ENCODE results near the gene IQGAP3. TPM values are rescaled to one million over a fixed set of nuclear protein-coding genes. Genes with fewer than 3 reads are reported as not detected.

IQGAP3 gene
- total RNA-seq, 6 donors from 2014 or later: under 0.01 to 16.0 (median 2.2) TPM

DNA sequence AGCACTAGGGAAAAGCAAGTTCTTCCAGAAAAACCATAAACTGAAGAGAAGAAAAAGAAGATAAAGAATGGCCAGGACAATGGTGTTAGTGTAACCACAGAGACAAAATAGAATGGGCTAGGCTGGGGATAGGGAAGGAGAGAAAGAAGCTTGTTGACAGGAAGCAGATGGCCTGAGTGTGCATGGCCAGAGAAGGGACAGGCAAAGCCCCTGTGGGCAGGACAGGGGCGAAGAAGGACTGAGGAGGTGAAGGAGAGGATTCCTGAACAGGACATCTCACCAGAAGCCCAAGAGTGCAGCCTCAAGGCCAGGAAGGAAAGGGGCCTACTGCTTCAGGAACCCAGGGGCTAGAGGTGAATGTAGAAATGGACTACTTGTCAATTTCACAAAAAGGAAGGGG is 29.3 kb downstream of the IQGAP3 start:
- WGBS, 2 donors: 76 to 79% methylated on average over 1 of the region's 1 CpG
- DNase-seq (no peak), ATAC-seq (ENCODE audit: low FRiP score in 2 of 2) (no peak)
- Histone ChIP-seq H3K27me3 (no peaks in the 10 kb centered on the region), H3K4me3 (no peak overlapping the region), H3K4me1 (peaks cover 0 to 4% (median 0%) of the 10 kb centered on the region in 4 donors), H3K9me3 (no peaks in the 10 kb centered on the region), H3K36me3 (no peaks in the 10 kb centered on the region), H3K27ac (no peak overlapping the region)
- TF ChIP-seq POLR2A (IDR thresholded peaks at IDR 0.05) (no peak), POLR2AphosphoS5 (IDR thresholded peaks at IDR 0.05) (no peak), EP300 (IDR thresholded peaks at IDR 0.05) (no peak)
- TF ChIP-seq, protein P1, sequence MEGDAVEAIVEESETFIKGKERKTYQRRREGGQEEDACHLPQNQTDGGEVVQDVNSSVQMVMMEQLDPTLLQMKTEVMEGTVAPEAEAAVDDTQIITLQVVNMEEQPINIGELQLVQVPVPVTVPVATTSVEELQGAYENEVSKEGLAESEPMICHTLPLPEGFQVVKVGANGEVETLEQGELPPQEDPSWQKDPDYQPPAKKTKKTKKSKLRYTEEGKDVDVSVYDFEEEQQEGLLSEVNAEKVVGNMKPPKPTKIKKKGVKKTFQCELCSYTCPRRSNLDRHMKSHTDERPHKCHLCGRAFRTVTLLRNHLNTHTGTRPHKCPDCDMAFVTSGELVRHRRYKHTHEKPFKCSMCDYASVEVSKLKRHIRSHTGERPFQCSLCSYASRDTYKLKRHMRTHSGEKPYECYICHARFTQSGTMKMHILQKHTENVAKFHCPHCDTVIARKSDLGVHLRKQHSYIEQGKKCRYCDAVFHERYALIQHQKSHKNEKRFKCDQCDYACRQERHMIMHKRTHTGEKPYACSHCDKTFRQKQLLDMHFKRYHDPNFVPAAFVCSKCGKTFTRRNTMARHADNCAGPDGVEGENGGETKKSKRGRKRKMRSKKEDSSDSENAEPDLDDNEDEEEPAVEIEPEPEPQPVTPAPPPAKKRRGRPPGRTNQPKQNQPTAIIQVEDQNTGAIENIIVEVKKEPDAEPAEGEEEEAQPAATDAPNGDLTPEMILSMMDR (IDR thresholded peaks at IDR 0.05): no peak

DNA sequence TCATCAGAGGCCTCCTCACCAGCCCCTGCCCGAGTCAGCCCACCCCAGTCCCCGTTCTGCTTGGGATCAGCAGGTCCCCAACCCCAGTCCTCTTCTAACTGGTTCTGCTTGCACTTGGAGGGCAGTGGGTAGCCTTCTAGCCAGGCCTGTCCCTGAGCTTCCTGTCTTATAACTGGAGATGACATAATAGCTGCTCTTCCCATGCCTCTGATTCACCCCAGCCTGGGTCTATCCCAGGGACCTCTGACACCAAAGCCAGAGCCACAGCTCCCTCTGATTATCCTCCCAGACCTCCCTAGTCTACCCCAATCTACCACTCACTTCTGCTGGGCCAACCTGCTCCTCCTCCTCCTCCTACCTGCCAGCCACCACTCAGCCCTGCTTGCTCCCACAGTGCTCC is 31.4 kb downstream of the IQGAP3 start:
- TF ChIP-seq POLR2A (IDR thresholded peaks at IDR 0.05): no peak
- TF ChIP-seq EP300 (IDR thresholded peaks at IDR 0.05): no peak
- TF ChIP-seq, protein P1 (IDR thresholded peaks at IDR 0.05): no peak
- TF ChIP-seq POLR2AphosphoS5 (IDR thresholded peaks at IDR 0.05): no peak
- peak in 1 of 2 donors; percentile 56 for ATAC-seq (ENCODE audit: low FRiP score in 2 of 2)
- Histone ChIP-seq H3K4me1 (peaks cover 0 to 4% (median 0%) of the 10 kb centered on the region in 4 donors), H3K27me3 (no peaks in the 10 kb centered on the region), H3K36me3 (no peaks in the 10 kb centered on the region), H3K9me3 (no peaks in the 10 kb centered on the region), H3K27ac (no peak overlapping the region), H3K4me3 (no peak overlapping the region)
- 100% methylated on average over 2 of the region's 2 CpGs for WGBS, 2 donors
- DNase-seq: peak in 1 of 2 donors; percentile 38

DNA sequence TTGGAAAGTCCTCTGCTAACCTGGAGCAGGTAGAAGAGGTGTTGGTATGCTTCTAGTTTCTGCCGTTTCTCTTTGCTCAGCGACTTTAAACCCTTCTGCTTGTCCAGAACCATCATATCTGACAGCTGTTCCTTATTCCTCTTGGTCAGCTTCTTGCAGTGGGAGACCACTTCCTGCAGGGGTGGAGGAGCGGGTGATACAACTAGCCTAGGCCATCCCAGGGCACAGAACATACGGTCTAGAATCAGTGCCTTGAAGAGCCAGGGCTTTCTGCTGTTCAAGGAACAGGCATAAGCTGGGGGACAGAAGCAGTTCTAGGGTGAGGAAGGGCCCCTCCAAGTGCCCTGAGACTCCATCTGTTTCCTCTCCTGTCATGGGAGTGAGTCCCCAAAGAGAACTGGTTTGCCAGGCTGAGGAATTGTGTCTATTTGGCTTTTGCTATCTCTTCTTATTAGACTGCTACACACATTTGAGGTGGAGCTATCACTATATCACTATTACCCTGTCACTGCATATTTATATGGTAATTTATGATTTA is 32.5 kb downstream of the IQGAP3 start:
- TF ChIP-seq POLR2A (IDR thresholded peaks at IDR 0.05): no peak
- no peak for TF ChIP-seq EP300 (IDR thresholded peaks at IDR 0.05)
- TF ChIP-seq POLR2AphosphoS5 (IDR thresholded peaks at IDR 0.05): no peak
- TF ChIP-seq, protein P1 (IDR thresholded peaks at IDR 0.05): no peak
- DNase-seq (no peak), ATAC-seq (ENCODE audit: low FRiP score in 2 of 2) (no peak)
- Histone ChIP-seq H3K27me3 (no peaks in the 10 kb centered on the region), H3K4me1 (peaks cover 0 to 4% (median 0%) of the 10 kb centered on the region in 4 donors), H3K27ac (no peak overlapping the region), H3K4me3 (no peak overlapping the region), H3K9me3 (no peaks in the 10 kb centered on the region), H3K36me3 (no peaks in the 10 kb centered on the region)
- WGBS, 2 donors: 71 to 79% methylated on average over 4 of the region's 4 CpGs

DNA sequence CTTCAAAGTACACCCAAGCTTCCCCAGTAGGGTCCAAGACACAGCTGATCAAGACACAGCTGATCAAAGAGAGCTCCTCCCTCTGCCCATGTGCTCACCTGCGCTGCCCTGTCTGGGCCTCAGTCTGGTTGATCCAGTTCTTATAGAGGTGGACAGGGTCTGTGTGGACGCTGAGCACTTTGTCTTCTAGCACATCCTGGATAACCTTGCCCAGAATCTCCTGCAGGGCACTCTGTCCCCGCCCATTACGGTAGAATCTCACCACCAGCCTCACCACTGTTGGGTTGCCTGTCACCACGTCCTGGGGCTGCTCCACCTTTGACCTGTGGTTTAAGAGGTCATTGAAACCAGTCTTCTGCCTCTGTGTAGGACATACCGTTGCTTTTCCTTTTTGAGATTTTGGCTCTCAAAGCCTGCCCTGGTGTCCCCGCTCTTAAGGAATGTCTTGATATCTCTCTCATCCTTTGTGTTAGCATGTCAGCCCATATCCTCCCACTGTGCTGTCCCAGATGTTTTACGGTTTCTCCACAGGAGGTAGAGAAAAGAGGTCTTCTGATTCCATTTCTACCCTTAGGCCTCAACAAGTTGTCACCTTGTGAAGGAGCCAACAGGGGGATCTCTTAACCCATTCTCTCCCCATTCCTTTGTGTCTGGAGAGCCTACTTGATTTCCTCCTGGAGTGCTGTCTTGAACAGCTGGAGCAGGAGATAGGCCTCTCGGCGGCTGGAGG is 33.5 kb downstream of the IQGAP3 start:
- no peak for TF ChIP-seq POLR2AphosphoS5 (IDR thresholded peaks at IDR 0.05)
- no peak for TF ChIP-seq POLR2A (IDR thresholded peaks at IDR 0.05)
- TF ChIP-seq EP300 (IDR thresholded peaks at IDR 0.05): no peak
- TF ChIP-seq, protein P1 (IDR thresholded peaks at IDR 0.05): no peak
- Histone ChIP-seq H3K27me3 (no peaks in the 10 kb centered on the region), H3K27ac (no peak overlapping the region), H3K9me3 (no peaks in the 10 kb centered on the region), H3K36me3 (no peaks in the 10 kb centered on the region), H3K4me3 (no peak overlapping the region), H3K4me1 (peaks cover 0 to 4% (median 0%) of the 10 kb centered on the region in 4 donors)
- no peak for ATAC-seq (ENCODE audit: low FRiP score in 2 of 2)
- WGBS, 2 donors: 84 to 91% methylated on average over 10 of the region's 10 CpGs
- no peak for DNase-seq
